Activated naive CD4-positive, alpha-beta T cell treated with anti-CD3 and anti-CD28 coated beads, Interleukin-2, amount 50 U/mL, for 24 hours (primary cell): ENCODE measurements around the gene PACS2.
"Not testable (repeated sequence)": the region's sequence is repeated elsewhere in the genome, so short reads cannot be mapped to it uniquely, and the experiment has no call there.

Source experiments
- H3K27ac Mint-ChIP-seq: one replicate; pipeline ENCODE4 v1.8.0; 2021; ENCODE audit warnings: mild to moderate bottlenecking, mixed read lengths
- H3K27me3 Mint-ChIP-seq: one replicate; pipeline ENCODE4 v1.8.0; 2021; ENCODE audit warnings: mixed read lengths
- H3K36me3 Mint-ChIP-seq: one replicate; pipeline ENCODE4 v1.8.0; 2021; ENCODE audit warnings: mixed read lengths
- H3K4me1 Mint-ChIP-seq: one replicate; pipeline ENCODE4 v1.8.0; 2021; ENCODE audit warnings: mixed read lengths
- H3K4me3 Mint-ChIP-seq: one replicate; pipeline ENCODE4 v1.8.0; 2021; ENCODE audit warnings: mild to moderate bottlenecking, mixed read lengths
- H3K9me3 Mint-ChIP-seq: one replicate; pipeline ENCODE4 v1.8.0; 2021; ENCODE audit warnings: mixed read lengths

PACS2 gene

DNA sequence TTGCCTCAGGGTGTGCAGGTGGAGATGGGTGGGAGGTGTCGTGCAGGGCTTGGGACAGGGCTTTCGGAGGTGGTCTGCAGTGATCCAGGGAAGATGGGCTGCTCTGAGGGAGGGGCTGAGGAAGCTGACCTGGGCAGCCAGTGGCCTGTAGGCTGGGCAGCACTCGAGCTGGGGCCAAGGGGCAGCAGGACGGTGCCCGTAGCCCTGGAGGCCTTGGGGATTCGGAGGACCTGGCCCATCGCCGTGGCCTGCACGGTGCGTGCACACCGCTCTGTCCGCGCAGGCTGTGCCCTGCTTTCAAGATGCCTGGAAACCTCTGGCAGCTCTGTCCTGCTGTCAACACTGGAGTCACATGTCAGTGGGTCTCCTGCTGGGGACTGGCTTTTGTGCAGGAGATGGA is 9.1 kb downstream of the PACS2 start:
- H3K4me3 Mint-ChIP-seq = no peak overlapping the region
- H3K9me3 Mint-ChIP-seq = no peaks in the 10 kb centered on the region
- H3K4me1 Mint-ChIP-seq = peaks cover 18% of the 10 kb centered on the region
- no peak overlapping the region for H3K27ac Mint-ChIP-seq
- H3K36me3 Mint-ChIP-seq = peaks cover 2% of the 10 kb centered on the region
- H3K27me3 Mint-ChIP-seq = no peaks in the 10 kb centered on the region

DNA sequence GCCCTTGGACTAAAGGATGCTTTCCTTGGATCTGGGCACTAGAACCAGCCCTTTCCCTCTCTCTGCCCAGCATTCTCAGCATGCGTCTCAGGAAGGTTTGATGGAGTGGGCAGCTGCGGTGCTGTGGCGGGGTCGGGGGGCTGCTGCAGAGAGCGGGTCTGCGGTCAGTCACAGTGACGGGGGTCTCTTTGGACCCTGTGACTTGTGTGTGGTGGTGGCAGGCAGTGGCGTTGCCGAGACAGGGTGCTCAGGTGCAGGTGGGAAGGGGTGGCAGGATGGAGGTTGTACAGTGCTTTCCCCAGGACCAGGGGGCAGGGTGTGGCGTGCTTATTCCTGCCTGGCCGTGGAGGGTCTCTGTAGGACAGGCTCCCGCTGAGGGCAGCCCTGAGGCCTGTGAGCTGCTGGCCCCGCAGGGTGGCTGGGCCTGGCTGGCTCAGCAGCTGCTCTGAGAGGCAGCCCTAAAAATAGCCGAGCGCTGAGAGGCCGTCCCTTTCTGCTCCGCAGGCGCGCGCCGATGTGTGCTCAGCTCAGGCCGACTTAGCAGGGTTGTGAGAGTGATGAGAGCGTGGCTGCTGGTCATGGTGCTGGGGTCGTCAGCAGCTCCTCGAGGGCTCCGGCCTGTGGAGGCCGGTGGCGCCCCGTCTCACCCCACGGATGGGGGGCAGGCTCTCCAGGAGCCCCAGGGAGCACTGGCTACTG is 9.7 kb downstream of the PACS2 start:
- Mint-ChIP-seq H3K4me3 (no peak overlapping the region), H3K27ac (no peak overlapping the region), H3K4me1 (peaks cover 24% of the 10 kb centered on the region), H3K36me3 (peaks cover 2% of the 10 kb centered on the region), H3K9me3 (no peaks in the 10 kb centered on the region), H3K27me3 (no peaks in the 10 kb centered on the region)

DNA sequence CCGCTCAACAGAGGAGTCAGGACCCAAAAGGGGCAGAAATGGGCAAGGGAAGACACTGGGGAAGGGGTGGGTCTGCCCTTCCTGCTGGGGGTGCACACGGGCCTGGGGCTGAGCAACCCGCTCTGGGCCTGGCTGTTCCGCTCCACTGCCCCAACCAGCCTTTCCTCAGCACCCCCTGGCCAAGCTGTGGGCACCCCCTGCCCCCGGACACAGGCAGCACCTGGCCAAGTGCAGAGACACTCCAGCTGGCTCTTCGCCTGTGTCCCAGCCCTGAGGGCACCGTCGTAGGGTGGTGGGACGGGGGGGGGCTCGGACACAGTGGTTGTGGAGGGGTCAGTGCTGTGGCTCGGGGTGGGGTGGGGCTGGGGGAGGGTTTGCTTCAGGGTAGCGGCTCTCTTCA is 10.3 kb downstream of the PACS2 start:
- Mint-ChIP-seq H3K4me3 (no peak overlapping the region), H3K36me3 (peaks cover 2% of the 10 kb centered on the region), H3K9me3 (no peaks in the 10 kb centered on the region), H3K27me3 (no peaks in the 10 kb centered on the region), H3K4me1 (peaks cover 24% of the 10 kb centered on the region), H3K27ac (no peak overlapping the region)

DNA sequence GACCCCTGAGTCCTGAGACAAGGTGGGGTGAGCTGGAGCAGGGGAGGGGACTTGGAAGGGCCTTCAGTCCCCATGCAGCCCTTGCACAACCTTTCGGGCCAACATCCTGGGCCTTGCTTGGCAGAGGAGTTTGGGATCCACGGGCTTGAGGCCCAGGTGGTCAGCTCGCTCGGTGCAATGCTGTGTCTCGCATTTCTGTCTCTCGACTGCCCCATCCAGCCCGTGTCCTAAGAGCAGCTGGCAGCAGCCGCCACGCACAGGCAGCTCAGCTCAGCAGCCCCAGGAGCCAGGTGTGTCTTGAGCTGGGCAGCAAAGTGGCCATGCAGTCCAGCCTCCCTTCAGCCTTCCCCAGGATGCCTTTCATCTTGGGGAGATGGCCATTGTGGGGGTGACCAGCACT is 10.8 kb downstream of the PACS2 start:
- Mint-ChIP-seq H3K27me3 (no peaks in the 10 kb centered on the region), H3K4me3 (no peak overlapping the region), H3K27ac (no peak overlapping the region), H3K9me3 (no peaks in the 10 kb centered on the region), H3K4me1 (peaks cover 24% of the 10 kb centered on the region), H3K36me3 (peaks cover 2% of the 10 kb centered on the region)

DNA sequence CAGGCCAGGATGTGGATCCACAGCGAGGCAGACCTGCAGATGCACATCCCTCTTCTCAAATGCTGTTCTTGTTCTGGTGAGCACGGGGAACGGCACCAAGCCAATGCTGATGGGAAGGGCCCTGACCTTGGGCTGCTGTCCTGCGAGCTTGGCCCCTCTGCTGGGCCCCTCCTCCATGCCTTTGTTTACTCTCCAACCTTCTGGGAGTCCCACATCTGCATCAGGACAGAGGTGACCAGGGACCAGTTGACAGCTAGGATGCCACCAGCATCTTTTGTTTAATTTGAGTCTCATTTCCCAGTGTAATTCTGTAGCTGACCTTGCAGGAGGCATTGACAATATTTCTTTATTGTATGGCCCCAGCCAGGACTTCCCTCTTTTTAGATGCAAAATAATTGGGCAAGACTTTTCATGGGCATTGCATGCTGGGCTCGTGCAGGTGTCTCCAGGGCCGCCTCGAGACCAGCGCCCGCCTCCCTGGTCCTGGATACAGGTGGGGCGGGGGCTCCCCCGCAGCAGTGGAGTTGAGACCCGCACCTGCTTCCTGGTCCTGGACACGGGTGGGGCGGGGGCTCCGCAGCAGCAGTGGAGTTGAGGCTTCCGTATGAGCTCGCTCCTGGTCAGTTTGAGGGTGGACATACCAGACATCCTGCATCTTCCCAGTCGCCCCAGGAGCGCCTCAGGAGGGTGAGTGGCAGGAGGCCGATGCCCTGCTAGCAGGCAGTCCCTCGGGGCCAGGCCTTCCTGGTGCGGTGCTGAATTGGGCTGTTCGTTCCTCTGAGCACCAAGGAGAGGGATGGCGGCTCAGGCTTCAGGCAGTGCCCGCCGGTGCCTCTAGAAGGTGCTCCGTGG is 11.4 kb downstream of the PACS2 start:
- H3K4me3 Mint-ChIP-seq = no peak overlapping the region
- H3K4me1 Mint-ChIP-seq = peaks cover 29% of the 10 kb centered on the region
- H3K27me3 Mint-ChIP-seq = no peaks in the 10 kb centered on the region
- no peaks in the 10 kb centered on the region for H3K9me3 Mint-ChIP-seq
- no peak overlapping the region for H3K27ac Mint-ChIP-seq
- peaks cover 2% of the 10 kb centered on the region for H3K36me3 Mint-ChIP-seq

DNA sequence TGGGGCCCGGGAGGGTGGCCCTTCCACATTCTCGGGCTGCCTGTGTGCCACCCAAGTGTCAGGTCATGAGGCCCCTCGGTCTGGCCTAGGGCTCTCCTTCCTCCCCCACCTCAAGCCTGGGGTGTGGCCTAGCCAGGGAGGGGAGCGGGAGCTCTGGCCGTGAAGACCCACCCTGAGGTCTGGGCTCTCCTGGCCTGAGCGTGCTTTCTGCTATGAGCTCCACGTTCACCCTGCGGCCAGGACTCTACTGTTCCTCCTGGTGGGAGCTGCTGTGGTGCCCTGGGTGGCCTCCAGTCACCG is 12.0 kb downstream of the PACS2 start:
- peaks cover 35% of the 10 kb centered on the region for H3K4me1 Mint-ChIP-seq
- peaks cover 2% of the 10 kb centered on the region for H3K36me3 Mint-ChIP-seq
- H3K27me3 Mint-ChIP-seq = no peaks in the 10 kb centered on the region
- no peaks in the 10 kb centered on the region for H3K9me3 Mint-ChIP-seq
- no peak overlapping the region for H3K4me3 Mint-ChIP-seq
- no peak overlapping the region for H3K27ac Mint-ChIP-seq

DNA sequence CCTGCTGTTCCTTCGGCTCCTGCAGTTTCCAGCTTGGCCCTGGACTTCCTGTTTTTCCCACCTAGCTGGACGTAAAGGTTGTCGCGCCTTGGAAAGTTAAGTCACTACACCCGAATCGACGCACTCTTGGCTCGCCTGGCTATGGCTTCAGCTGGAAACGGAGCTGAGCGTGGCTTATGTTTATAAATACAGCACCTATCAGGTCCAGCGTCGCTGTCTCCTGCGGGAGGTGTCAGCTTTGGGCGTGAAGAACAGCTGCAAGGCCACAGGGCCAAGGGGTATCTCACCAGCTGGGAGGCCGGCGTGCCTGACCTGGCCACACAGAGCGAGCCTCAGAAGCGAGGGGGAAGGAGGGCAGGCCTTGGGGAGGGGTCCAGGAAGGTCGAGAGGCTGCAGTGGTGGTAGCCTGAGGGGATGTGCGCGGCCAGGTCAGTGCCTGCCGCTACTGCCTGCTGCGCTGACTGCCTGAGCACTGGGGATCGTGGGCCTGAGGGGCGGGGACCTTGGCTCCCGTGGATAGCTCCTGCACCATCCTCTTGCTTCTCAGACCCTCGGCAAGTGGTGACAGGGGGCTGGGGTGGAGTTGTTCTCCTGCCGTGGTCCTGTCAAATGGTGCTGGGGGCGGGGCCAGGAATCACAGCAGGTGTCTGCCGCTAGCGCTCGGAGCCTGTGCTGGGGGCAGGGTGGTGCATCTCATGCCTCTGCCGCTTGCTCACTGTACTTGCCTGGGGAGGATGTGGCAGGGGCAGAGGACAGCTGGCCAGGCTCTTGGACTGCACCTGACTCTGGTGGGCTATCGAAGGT is 12.5 kb downstream of the PACS2 start:
- Mint-ChIP-seq H3K4me1 (peaks cover 41% of the 10 kb centered on the region), H3K9me3 (no peaks in the 10 kb centered on the region), H3K27me3 (no peaks in the 10 kb centered on the region), H3K4me3 (no peak overlapping the region), H3K36me3 (peaks cover 2% of the 10 kb centered on the region), H3K27ac (no peak overlapping the region)

DNA sequence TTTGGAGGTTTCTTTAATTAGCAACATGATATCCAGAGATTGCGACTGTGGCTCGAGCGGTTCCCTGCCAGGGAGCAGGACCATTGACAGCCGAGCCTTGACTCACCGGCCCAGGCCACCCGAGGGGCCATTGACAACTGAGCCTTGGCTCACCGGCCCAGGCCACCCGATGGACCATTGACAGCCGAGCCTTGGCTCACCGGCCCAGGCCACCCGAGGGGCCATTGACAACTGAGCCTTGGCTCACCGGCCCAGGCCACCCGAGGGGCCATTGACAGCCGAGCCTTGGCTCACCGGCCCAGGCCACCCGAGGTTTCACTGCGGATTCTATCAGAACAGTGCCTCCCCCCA is 13.1 kb downstream of the PACS2 start:
- not testable (repeated sequence) for H3K36me3 Mint-ChIP-seq, H3K27ac Mint-ChIP-seq, H3K4me3 Mint-ChIP-seq, H3K27me3 Mint-ChIP-seq, H3K9me3 Mint-ChIP-seq
- H3K4me1 Mint-ChIP-seq = peaks cover 38% of the 10 kb centered on the region

DNA sequence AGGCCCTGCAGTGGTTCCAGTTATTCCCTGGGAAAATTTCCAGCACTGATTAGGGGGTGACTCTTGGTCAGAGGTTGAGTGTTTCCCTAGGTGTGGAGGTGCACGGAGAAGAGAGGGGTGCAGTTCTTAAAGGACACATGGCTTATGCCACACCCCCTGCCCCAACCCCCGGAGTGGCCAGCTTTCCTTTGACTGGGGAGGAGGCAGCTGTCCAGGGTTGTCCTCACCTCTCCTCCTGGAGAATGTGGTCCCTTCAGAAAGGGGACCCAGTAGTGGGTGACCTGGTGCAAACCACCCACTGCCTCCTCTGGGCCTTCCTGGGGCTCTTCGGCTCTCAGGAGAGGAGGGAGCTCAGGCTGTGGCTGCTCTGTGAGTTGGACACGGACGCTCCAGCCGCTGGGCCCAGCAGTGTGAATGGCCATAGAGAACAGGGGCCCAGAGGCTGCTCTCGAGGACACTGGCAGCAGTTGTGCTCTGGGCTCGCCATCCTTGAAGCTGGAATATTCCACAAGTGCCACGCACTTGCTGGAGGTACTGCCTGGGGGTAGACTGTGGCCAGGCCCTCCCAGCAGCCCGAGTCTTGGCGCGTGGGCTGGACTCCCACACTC is 13.6 kb downstream of the PACS2 start:
- no peak overlapping the region for H3K27ac Mint-ChIP-seq
- no peaks in the 10 kb centered on the region for H3K27me3 Mint-ChIP-seq
- peaks cover 33% of the 10 kb centered on the region for H3K4me1 Mint-ChIP-seq
- no peaks in the 10 kb centered on the region for H3K36me3 Mint-ChIP-seq
- H3K4me3 Mint-ChIP-seq = no peak overlapping the region
- no peaks in the 10 kb centered on the region for H3K9me3 Mint-ChIP-seq

DNA sequence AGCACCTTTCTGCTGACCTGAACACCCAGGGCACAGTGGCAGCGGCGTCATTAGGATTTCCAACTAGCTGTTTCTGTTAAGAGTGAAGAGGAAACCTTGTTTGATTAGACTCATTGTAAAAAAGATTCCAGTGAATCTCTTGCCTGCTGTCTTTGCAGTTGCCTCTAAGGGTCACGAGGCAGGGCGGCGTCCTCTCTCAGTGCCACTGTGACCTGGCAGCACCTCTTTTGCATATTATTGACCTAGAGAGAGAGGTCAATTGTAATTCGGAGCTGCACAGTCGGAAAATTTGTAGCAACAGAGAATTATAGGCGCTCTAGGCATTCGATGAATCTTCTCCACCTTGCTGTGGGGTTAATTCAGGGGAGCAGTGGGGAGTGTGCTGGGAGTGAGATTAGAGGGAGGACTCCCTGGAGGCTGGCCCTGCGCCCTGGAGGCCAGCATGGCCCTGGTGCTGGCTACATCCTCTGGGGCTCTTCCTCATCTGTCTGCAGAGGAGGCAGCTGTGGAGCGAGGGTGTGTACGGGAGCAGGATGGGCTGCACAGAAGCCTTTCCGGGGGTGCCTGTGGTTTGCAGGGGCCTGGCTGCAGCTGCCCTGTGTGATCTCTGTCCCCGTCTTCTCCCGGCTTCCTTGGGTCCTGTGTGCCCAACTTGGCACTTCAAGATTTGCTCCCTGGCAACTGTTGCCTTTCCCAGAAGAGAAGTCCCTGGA is 14.3 kb downstream of the PACS2 start:
- Mint-ChIP-seq H3K4me3 (no peak overlapping the region), H3K9me3 (no peaks in the 10 kb centered on the region), H3K27me3 (no peaks in the 10 kb centered on the region), H3K36me3 (no peaks in the 10 kb centered on the region), H3K4me1 (peaks cover 29% of the 10 kb centered on the region), H3K27ac (no peak overlapping the region)

DNA sequence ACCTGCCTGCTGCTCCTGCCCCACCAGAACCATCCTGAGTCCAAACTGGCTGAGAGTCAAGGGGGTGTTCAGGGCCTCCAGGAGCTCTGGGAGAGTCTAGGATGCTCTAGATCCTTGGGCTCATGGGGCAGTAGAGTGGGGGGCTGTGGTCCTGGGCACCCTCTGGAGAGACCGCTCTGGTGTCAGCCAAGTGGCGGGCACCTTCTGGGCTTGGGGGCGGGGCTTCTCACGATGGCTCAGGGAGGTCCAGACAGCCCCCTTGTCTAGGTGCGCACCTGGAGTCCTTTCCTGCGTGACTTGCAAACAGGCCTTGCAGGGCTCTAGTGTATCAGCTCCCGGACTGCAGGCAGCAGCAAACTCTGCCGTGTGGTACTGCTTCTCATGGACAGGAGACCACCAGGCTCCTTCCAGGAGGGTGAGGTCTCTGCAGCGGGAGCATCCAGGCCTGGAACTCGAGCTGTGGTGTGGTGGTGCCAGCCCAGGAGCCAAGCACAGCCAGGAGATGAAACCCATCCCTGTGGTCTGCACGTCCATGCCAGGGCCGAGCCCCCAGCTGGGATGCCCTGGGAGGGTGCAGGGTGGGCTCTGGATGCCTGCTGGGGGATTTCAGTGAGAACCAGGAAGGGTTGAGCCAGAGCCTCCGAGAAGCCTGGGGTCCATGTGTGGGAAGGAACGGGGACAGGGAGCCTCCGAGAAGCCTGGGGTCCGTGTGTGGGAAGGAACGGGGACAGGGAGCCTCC is 15.0 kb downstream of the PACS2 start:
- H3K27me3 Mint-ChIP-seq = no peaks in the 10 kb centered on the region
- no peak overlapping the region for H3K27ac Mint-ChIP-seq
- H3K4me3 Mint-ChIP-seq = no peak overlapping the region
- peaks cover 29% of the 10 kb centered on the region for H3K4me1 Mint-ChIP-seq
- H3K36me3 Mint-ChIP-seq = no peaks in the 10 kb centered on the region
- H3K9me3 Mint-ChIP-seq = no peaks in the 10 kb centered on the region

DNA sequence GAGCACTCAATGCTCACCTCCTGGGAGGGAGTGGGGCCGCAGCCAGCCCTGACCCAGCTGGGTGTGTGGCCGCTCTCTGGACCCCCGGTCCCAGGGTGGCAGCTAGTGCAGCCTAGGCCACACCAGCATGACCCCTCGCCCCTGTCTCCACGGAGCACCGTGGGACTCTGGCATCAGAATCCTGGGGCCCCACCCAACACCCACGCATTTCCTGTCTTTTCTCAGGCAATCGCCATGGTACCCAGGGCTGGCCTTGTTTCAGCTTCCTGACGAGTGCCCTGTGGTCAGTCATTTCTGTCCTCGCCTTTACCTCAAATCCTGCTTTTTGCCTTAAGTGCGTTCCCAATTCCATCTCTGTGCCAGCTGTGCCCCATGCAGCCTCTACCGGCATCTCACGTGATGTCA is 15.9 kb downstream of the PACS2 start:
- Mint-ChIP-seq H3K4me1 (peaks cover 29% of the 10 kb centered on the region), H3K36me3 (no peaks in the 10 kb centered on the region), H3K27me3 (no peaks in the 10 kb centered on the region), H3K27ac (no peak overlapping the region), H3K4me3 (no peak overlapping the region), H3K9me3 (no peaks in the 10 kb centered on the region)

DNA sequence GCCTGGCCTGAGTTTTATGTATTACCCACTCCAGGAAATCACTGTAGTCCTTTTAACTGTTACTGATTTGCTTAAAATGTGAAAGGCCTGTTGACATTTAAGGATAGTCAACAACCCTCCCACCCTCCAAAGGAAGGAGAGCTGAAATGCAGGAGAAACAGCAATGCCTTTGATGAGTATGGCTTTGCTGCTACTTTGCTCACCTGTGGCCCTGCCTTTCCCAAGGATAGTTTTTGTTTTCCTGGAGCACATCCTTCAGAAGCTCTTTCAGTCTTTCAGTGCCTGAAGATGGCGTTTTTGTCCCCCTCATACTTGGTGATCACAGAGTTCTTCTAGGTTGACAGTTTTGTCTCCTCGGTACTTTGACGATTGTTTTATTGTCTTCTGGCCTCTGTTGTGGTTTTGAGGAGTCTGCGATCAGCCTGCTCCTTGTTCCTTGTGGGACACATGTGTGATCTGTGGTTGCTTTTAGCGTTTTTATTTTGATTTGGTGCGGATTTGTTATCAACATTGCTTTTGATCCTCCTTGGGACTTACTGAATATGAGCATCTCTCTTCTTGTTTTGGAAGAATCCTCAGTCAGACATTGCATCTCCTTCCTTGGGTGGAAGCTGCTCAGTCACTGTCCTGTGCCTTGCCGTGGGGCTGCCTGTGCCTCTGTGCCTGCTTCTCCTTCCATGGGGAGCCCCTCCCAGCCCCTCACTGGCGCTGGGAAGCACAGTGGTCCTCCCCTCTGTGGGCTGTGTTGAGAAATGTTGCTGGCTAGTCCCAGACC is 17.2 kb downstream of the PACS2 start:
- Mint-ChIP-seq H3K27ac (no peak overlapping the region), H3K4me1 (peaks cover 29% of the 10 kb centered on the region), H3K4me3 (no peak overlapping the region), H3K36me3 (no peaks in the 10 kb centered on the region), H3K9me3 (no peaks in the 10 kb centered on the region), H3K27me3 (no peaks in the 10 kb centered on the region)

DNA sequence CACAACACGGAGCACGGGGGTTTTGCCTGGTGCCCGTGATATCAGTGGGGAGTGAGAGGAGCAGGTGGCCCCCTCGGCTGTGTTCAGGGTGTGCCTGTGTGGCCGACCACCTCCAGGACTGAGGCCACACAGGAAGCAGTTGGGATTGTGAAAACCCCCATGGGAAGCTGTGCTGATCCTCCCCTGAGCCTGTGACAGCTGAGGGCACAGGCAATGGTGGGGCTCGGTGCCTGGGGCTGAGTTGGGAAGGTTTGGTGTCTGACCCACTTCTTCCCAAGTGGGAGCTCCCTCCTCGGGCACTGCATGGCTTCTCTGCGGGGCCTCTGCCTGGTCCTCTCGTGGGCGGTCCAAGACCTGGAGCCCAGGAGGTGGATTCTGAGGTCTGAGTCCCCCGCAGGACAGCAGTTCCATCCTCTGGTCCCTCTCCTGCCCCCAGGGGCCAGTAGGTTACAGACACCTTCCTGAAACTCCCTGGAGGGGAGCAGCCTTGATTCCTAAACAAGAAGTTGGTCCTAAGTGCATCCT is 17.9 kb downstream of the PACS2 start:
- no peaks in the 10 kb centered on the region for H3K27me3 Mint-ChIP-seq
- H3K4me3 Mint-ChIP-seq = no peak overlapping the region
- no peak overlapping the region for H3K27ac Mint-ChIP-seq
- H3K4me1 Mint-ChIP-seq = peaks cover 29% of the 10 kb centered on the region
- no peaks in the 10 kb centered on the region for H3K36me3 Mint-ChIP-seq
- no peaks in the 10 kb centered on the region for H3K9me3 Mint-ChIP-seq
